ENCODE results near the gene KIF26A. TPM values are rescaled to one million over a fixed set of nuclear protein-coding genes. Genes with fewer than 3 reads are reported as not detected.
A peak's percentile ranks its signal among the peaks of the same experiment; 100 is the strongest.

KIF26A gene
- total RNA-seq, 1 donor from 2014 or later: 5.9 TPM

DNA sequence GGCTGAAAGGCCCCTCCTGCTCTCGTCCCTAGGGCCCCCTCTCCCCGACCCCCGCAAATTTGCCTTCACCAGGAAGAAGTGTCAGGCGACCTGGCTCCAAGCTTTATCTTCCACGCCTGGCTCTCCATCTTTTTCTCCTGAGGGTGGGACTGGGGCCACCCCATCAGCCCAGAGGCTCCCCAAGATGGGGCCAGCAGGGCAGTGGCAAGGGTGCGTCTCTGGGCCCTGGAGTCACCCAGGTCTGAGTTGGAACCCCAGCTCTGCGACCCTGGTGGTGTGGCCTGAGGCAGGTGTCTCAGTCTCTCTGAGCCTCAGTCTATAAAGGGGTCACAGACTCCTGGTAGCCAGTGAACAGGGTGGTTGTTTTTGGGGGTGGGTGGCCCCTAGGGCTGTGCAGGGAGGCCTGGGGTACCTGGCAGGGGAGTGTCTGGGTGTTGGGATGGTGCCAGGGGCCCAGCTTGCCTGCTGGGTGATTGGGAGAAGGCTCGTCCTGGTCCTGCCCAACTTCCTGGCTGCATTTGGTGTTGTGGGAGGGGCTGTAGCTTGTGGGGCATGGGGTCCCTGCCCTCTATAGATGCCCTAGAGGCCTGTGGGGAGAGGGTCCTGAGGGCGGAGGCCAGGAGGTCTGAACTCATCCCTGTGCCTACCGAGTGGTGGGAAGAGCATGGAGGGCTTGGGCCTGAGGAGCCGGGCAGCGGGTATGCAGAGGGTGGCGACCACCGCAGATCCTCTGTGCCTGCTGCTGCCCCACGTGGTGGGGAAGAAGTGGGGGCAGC lies 7.6 kb downstream of the KIF26A start:
- Histone ChIP-seq H3K9me3 (no peaks in the 10 kb centered on the region), H3K27ac (no peak overlapping the region), H3K4me1 (peaks cover 9% of the 10 kb centered on the region), H3K4me3 (no peak overlapping the region), H3K27me3 (no peaks in the 10 kb centered on the region), H3K36me3 (no peaks in the 10 kb centered on the region)
- TF ChIP-seq, protein P1, sequence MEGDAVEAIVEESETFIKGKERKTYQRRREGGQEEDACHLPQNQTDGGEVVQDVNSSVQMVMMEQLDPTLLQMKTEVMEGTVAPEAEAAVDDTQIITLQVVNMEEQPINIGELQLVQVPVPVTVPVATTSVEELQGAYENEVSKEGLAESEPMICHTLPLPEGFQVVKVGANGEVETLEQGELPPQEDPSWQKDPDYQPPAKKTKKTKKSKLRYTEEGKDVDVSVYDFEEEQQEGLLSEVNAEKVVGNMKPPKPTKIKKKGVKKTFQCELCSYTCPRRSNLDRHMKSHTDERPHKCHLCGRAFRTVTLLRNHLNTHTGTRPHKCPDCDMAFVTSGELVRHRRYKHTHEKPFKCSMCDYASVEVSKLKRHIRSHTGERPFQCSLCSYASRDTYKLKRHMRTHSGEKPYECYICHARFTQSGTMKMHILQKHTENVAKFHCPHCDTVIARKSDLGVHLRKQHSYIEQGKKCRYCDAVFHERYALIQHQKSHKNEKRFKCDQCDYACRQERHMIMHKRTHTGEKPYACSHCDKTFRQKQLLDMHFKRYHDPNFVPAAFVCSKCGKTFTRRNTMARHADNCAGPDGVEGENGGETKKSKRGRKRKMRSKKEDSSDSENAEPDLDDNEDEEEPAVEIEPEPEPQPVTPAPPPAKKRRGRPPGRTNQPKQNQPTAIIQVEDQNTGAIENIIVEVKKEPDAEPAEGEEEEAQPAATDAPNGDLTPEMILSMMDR (IDR thresholded peaks at IDR 0.05): no peak
- intact Hi-C loops (cut with DNase I): no loop called here
- ATAC-seq: no peak
- peak; percentile 53 for DNase-seq

DNA sequence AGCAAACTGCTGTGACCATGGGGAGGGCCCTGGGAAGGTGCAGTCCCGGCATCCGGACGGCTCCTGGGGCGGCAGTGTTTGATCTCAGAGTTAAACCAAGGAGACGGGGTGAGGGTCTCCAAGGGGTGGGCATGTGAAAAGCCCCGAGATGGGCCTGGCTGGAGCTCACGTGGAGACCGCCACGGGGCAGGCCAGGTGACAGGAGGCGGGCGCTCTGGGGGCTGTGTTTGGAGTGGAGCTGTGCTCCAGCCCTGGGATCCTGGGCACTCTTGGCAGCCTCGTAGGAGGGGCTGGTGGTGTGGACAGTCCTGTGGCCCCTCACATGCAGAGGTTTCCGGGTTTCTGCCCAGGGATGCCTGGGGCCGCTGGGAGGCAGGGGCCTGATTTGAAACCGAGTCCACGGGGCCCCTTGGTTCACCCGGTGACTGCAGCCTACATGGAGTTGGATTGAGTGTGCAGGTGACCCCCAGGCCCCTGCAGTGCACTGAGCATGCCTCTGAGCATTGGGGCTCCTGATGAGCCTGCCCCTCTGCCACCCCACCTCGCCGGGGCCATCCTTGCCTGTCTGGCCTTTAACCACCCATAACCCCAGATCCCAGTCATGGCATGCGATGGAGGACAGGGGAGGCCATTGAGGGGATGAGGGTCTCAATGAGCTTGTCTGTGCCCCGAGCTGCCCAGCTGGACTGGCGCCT lies 8.4 kb downstream of the KIF26A start:
- TF ChIP-seq, protein P1 (IDR thresholded peaks at IDR 0.05): no peak
- H3K4me3 ChIP-seq: no peak overlapping the region
- H3K9me3 ChIP-seq: no peaks in the 10 kb centered on the region
- H3K27me3 ChIP-seq: no peaks in the 10 kb centered on the region
- ATAC-seq (no peak), DNase-seq (peak; percentile 57)
- H3K36me3 ChIP-seq: no peaks in the 10 kb centered on the region
- intact Hi-C loops (cut with DNase I): no loop called here
- H3K27ac ChIP-seq: no peak overlapping the region
- peaks cover 9% of the 10 kb centered on the region for H3K4me1 ChIP-seq

DNA sequence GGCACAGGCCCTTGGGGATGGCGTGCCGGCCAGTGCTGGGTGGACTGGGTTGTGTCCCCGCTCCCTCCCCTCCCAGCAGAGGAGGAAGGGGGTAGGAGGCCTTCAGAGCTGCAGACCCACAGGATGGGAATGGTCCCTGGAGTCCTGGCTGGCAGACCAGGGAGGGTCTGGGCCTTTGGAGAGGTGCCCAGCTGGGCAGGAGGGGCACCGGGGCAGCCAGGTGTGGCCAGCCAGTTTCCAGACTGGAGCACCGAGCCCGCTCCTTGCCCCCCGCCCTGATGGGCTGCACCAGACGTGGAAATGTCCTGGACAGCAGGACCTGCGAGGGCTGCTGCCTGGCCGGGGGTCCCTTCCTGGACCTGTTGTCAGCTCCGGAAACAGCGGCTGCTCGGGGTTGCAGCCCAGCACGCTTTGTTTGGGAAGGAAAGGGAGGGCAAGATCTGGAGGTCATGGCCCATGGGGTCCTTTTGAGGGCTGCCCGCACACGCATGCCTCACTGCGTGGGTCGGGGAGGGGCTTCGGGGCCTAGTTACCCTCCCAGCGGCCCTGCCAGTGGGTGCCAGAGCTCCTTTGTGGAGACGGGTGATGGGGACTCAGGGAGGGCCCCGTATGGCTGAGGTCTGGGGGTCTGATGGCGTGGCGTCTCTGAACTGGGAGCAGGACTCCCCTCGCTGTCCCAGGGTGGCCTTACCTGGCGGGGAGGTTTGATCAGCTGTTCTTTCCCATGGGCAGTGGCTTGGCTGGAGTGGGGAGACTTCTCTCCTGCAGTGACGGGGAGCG lies 9.1 kb downstream of the KIF26A start:
- DNase-seq: peak; percentile 58

DNA sequence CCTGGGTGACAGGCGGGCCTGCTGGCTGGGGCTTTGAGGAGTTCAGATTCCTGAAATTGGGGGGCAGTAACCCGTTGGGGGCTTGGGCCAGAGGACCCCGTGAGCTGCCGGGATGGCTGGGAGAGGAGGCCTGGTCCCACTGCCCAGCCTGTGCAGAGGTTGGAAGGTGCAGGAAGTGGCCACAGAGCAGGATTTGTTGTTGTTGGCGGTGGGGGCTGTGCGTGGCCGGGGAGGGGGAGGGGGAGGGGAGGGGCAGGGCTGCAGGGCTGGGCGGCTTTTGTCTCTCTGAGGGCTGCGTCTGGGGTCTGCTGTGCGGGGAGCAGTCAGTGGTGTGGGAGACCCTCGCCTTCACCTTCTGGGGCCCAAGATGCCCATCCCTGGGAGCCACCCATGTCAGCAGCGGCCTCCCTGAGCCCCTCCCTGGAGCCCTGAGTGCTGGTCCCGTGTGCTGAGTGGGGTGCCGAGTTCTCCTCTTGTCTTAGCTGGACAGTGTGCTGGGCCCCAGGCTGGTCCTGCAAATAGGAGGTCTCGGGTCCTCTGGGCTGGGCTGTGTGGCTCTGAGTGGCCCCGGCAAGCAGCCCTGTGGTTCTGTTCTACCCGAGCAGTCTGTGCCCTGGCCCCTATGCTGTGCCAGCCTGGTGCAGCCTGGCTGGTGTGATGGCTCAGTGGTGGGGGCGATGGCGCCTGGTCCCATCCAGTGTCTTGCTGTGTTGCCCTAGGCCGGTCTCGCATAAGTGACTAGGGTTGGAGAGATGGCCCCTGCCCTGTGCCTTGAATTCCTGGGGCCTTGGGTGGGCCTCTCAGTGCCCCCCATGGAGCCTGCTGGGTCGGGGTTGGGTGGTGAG lies 10.3 kb downstream of the KIF26A start:
- H3K27me3 ChIP-seq: no peaks in the 10 kb centered on the region
- H3K4me3 ChIP-seq: no peak overlapping the region
- DNase-seq (no peak), ATAC-seq (no peak)
- H3K4me1 ChIP-seq: peaks cover 9% of the 10 kb centered on the region
- H3K9me3 ChIP-seq: no peaks in the 10 kb centered on the region
- H3K27ac ChIP-seq: no peak overlapping the region
- intact Hi-C loops (cut with DNase I): no loop called here
- TF ChIP-seq, protein P1 (IDR thresholded peaks at IDR 0.05): no peak
- no peaks in the 10 kb centered on the region for H3K36me3 ChIP-seq

More for the DNA sequence above, 9.1 kb downstream of the KIF26A start:
- H3K36me3 ChIP-seq: no peaks in the 10 kb centered on the region
- ATAC-seq: no peak
- no peaks in the 10 kb centered on the region for H3K27me3 ChIP-seq
- H3K27ac ChIP-seq: no peak overlapping the region
- intact Hi-C loops (cut with DNase I): no loop called here
- no peak overlapping the region for H3K4me3 ChIP-seq
- H3K4me1 ChIP-seq: peaks cover 9% of the 10 kb centered on the region
- TF ChIP-seq, protein P1 (IDR thresholded peaks at IDR 0.05): no peak
- no peaks in the 10 kb centered on the region for H3K9me3 ChIP-seq

DNA sequence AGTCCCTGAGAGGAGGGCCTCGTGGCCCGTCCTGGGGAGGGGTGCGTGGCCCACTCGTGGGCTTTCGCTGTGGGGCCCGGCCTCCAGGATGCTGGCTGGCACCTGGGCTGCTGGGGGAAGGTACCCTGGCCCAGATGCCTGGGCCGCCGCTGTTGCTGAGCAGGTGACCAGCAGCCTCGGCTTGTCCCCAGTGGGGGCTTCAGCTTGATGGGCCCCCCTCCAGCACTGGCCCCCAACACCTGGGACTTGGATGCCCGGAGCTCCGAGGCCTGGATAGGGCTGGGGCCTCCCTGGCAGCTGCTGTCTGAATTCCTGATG lies 10.8 kb downstream of the KIF26A start:
- Histone ChIP-seq H3K27me3 (no peaks in the 10 kb centered on the region), H3K4me3 (no peak overlapping the region), H3K4me1 (peaks cover 9% of the 10 kb centered on the region), H3K36me3 (no peaks in the 10 kb centered on the region), H3K9me3 (no peaks in the 10 kb centered on the region), H3K27ac (no peak overlapping the region)
- DNase-seq (no peak), ATAC-seq (no peak)
- intact Hi-C loops (cut with DNase I): no loop called here
- TF ChIP-seq, protein P1 (IDR thresholded peaks at IDR 0.05): no peak
